Measurements from ENCODE around the gene BTBD9. TPM values are rescaled to one million over a fixed set of nuclear protein-coding genes. Genes with fewer than 3 reads are reported as not detected.

BTBD9 gene
- total and polyA plus RNA-seq, 4 donors, result 8.7 to 73.9 (median 28.3) TPM

DNA sequence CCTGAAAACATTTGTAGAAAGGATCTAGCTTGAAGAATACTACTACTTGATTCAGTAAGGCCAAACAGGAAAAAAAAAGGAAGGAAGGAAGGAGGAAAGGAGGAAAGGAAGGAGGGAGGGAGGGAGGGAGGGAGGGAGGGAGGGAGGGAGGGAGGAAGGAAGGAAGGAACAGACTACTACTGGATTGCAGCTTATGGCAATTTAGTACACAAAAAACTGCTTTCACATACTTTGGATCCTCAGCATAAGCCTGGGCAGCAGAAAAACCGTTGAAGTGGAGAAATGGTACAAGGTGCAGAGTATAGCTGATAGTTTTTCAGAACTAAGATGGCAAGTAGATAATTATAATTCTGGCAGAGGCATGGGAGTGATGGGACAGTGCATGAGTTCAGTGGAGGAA is 201.6 kb downstream of the BTBD9 start:
- TF ChIP-seq CTCF (IDR thresholded peaks at IDR 0.05; ENCODE audit: control extremely low read depth, extremely low read depth), result no peak
- H3K4me1 ChIP-seq (ENCODE audit: control insufficient read depth in 5 of 5, insufficient read depth in 5 of 5, low read length in 5 of 5), result peaks cover 0 to 2% (median 0%) of the 10 kb centered on the region in 5 donors
- no peak overlapping the region for H3K4me3 ChIP-seq
- no peaks in the 10 kb centered on the region for H3K27me3 ChIP-seq (ENCODE audit: control insufficient read depth in 3 of 3, insufficient read depth in 3 of 3, low read length in 2 of 3)
- H3K27ac ChIP-seq (ENCODE audit: low read depth in 1 of 2, low read length in 1 of 2), result no peak overlapping the region
- no peak overlapping the region for H3K9ac ChIP-seq (ENCODE audit: insufficient read depth in 1 of 2, low read length in 2 of 2)
- no peaks in the 10 kb centered on the region for H3K36me3 ChIP-seq (ENCODE audit: control insufficient read depth in 4 of 4, insufficient read depth in 4 of 4, low read length in 4 of 4)
- no peak for DNase-seq
- ATAC-seq (ENCODE audit: insufficient read depth, low FRiP score), result no peak
- H3K9me3 ChIP-seq (ENCODE audit: control insufficient read depth in 4 of 4, insufficient read depth in 3 of 4, low read length in 3 of 4), result no peaks in the 10 kb centered on the region
- WGBS, 2 donors, result 77 to 84% methylated on average over 1 of the region's 1 CpG

DNA sequence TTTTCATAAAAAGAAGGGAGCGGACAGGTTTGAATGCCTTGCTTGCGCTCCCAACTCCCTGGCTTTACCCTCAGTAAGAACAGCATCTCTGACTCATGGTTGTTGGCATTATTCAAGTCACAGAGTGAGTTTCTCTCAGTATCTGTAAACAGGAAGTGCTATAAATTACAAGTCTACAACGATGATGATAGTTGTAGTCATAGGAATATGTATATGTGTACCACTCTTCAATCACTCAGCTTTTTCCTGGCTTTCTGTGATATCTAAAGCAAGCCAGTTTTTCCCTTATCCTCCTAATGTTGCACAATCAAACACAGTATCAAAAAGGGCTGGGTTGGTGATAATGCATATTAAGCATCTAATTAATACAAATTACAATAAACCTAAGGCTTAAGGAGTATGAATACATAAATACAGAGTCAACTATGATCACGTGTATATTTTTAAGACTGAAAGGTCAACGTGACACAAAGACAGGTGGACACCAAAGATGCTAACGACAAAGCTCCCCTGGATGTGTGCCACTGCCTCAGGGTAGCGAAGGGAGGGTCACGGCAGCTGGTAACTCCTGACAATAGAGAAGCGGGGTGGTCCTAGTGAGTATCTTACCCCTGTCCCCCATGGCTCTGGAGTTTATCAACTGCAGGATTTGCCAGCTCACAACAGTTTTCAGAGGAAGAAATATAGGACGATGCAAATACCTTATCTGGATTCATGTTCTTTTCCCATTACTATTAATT is 202.8 kb downstream of the BTBD9 start:
- H3K9ac ChIP-seq (ENCODE audit: insufficient read depth in 1 of 2, low read length in 2 of 2), result no peak overlapping the region
- DNase-seq (peak in 1 of 3 donors; percentile 15), ATAC-seq (ENCODE audit: insufficient read depth, low FRiP score) (no peak)
- H3K36me3 ChIP-seq (ENCODE audit: control insufficient read depth in 4 of 4, insufficient read depth in 4 of 4, low read length in 4 of 4), result no peaks in the 10 kb centered on the region
- no peak overlapping the region for H3K27ac ChIP-seq (ENCODE audit: low read depth in 1 of 2, low read length in 1 of 2)
- TF ChIP-seq CTCF (IDR thresholded peaks at IDR 0.05; ENCODE audit: control extremely low read depth, extremely low read depth), result no peak
- peaks cover 0 to 2% (median 0%) of the 10 kb centered on the region in 5 donors for H3K4me1 ChIP-seq (ENCODE audit: control insufficient read depth in 5 of 5, insufficient read depth in 5 of 5, low read length in 5 of 5)
- WGBS, 2 donors, result 85 to 86% methylated on average over 10 of the region's 10 CpGs
- H3K27me3 ChIP-seq (ENCODE audit: control insufficient read depth in 3 of 3, insufficient read depth in 3 of 3, low read length in 2 of 3), result no peaks in the 10 kb centered on the region
- no peak overlapping the region for H3K4me3 ChIP-seq
- H3K9me3 ChIP-seq (ENCODE audit: control insufficient read depth in 4 of 4, insufficient read depth in 3 of 4, low read length in 3 of 4), result no peaks in the 10 kb centered on the region

DNA sequence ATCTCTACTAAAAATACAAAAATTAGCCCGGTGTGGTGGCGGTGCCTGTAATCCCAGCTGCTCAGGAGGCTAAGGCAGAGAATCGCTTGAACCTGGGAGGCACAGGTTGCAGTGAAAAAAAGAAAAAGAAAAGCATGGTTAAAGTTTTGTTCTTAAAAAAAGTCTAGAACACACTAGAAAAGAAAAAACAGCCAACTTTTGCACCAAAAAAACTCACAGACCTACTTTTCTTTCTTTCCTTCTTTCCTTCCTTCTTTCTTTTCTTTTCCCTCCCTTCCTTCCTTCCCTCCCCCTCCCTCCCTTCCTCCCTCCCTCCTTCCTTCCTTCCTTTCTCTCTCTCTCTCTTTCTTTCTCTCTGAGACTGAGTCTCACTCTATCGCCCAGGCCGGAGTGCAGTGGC is 204.4 kb downstream of the BTBD9 start:
- Histone ChIP-seq H3K9me3 (ENCODE audit: control insufficient read depth in 4 of 4, insufficient read depth in 3 of 4, low read length in 3 of 4) (no peaks in the 10 kb centered on the region), H3K9ac (ENCODE audit: insufficient read depth in 1 of 2, low read length in 2 of 2) (no peak overlapping the region), H3K27ac (ENCODE audit: low read depth in 1 of 2, low read length in 1 of 2) (no peak overlapping the region), H3K4me1 (ENCODE audit: control insufficient read depth in 5 of 5, insufficient read depth in 5 of 5, low read length in 5 of 5) (peaks cover 0 to 2% (median 0%) of the 10 kb centered on the region in 5 donors), H3K36me3 (ENCODE audit: control insufficient read depth in 4 of 4, insufficient read depth in 4 of 4, low read length in 4 of 4) (no peaks in the 10 kb centered on the region), H3K27me3 (ENCODE audit: control insufficient read depth in 3 of 3, insufficient read depth in 3 of 3, low read length in 2 of 3) (no peaks in the 10 kb centered on the region), H3K4me3 (no peak overlapping the region)
- 89 to 99% methylated on average over 5 of the region's 5 CpGs for WGBS, 2 donors
- no peak for ATAC-seq (ENCODE audit: insufficient read depth, low FRiP score)
- no peak for TF ChIP-seq CTCF (IDR thresholded peaks at IDR 0.05; ENCODE audit: control extremely low read depth, extremely low read depth)
- DNase-seq, result no peak
